Measurements from ENCODE around the gene ATP4B.

Gene ATP4B

DNA sequence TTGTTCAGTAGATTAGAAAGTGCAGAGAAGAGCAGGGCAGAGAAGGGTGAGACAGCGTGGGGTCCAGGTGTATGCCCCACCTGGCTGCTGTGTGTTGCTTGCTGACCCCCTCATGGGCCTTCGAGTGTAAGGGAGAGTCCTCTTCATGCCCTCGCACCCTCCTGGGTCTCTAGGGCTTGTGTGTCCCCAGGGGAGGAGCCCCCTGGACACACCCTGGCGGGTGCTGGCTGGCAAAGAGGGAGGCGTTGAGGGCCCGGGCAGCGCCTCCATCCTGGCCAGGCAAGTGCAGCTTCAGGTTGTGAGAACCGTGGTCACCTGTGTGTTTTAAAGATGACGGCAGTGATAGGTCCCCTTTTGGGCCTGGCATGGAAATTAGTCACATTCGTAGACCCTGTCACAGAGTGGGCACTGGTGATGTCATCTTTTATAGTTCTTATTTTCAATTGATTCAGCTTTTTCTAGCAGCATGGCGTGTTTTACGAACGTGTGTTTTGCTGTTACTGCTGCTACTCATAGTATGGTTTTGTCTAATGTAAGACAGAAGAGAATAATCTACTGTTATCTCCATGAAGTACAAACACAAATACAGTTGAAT lies 54.8 kb downstream of the ATP4B start (continued):
- TF ChIP-seq ATF2 (tag by site-specific recombination; IDR thresholded peaks at IDR 0.05; ENCODE audit: low read depth): peak; percentile 80

GRCh38 chr13:113602291-113602988 lies 55.6 kb downstream of the ATP4B start:
- peaks cover 0 to 80% of the 10 kb centered on the region in 2 experiments; a peak in 2 of 3 replicates for H3K36me3 ChIP-seq (ENCODE audit: control insufficient read depth in 2 of 2, insufficient read depth in 1 of 2, low read length in 2 of 2)
- CTCF ChIA-PET: no interaction called here

DNA sequence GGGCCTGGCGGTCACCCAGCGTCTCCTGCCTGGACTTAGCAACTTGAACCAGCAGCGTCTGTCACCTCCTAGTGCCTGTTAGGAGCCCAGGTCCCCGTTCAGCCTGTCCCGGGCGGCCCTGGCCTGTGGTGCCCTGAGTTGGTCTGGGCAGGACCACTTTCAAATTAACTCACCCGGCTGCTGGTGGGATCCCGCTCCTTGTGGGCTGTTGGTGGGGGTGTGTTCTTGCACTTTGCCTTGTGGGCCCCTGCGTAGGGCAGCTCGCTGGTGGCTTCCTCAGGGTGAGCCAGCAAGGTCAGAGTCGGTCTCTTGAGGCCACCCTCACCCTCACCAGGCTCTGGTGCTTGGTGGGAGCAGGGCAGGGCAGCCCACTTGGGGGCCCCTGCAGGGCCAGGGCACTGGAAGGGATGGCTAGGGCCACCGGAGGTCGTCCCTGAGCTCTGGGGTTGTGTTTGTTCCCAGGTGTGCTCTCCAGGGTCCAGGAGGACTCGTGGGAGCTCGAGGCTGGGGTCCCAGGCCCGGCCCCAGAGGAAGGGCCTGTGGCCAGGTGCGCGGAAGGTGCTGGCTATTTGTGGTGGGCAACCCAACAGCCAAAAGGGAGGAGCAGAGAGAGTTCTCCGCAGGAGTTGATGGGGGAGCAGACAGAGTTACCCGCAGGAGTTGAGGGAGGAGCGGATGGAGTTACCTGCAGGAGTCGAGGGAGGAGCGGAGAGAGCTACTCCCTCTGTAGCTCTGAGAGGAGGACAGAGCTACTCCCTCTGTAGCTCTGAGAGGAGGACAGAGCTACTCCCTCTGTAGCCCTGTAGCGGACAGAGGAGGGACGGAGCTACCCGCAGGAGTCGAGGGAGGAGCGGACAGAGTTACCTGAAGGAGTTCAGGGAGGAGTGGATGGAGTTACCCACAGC lies 56.6 kb downstream of the ATP4B start:
- Histone ChIP-seq H3K4me3 (ENCODE audit: low read depth, low read length) (no peak overlapping the region), H3K36me3 (ENCODE audit: control insufficient read depth in 2 of 2, insufficient read depth in 1 of 2, low read length in 2 of 2) (peaks cover 0 to 79% of the 10 kb centered on the region in 2 experiments; a peak in 2 of 3 replicates), H3K27ac (ENCODE audit: extremely low read depth, low read depth, low read length) (no peak overlapping the region), H3K9me3 (ENCODE audit: control insufficient read depth, insufficient read depth, low read depth, low read length) (no peaks in the 10 kb centered on the region), H3K4me1 (ENCODE audit: control insufficient read depth, insufficient read depth, low read length) (no peaks in the 10 kb centered on the region; the same call in 1 of the 2 replicates)
- ChIA-PET CTCF (no interaction called here), POLR2A (no interaction called here)
- TF ChIP-seq ZNF394 (tag by site-specific recombination; IDR thresholded peaks at IDR 0.05; ENCODE audit: borderline replicate concordance) (peak; percentile 67; the same call in 1 of the 2 replicates), KLF7 (tag by site-specific recombination; IDR thresholded peaks at IDR 0.05; ENCODE audit: borderline replicate concordance) (no peak), WT1 (tag by site-specific recombination; IDR thresholded peaks at IDR 0.05) (peak; percentile 93), SP2 (tag by site-specific recombination; IDR thresholded peaks at IDR 0.05) (no peak), ZNF645 (tag by site-specific recombination; IDR thresholded peaks at IDR 0.05) (no peak), ZNF37A (tag by site-specific recombination; IDR thresholded peaks at IDR 0.05) (no peak), ZBTB26 (tag by site-specific recombination; optimal IDR thresholded peaks at IDR 0.05) (no peak)
- TF ChIP-seq, protein P1, sequence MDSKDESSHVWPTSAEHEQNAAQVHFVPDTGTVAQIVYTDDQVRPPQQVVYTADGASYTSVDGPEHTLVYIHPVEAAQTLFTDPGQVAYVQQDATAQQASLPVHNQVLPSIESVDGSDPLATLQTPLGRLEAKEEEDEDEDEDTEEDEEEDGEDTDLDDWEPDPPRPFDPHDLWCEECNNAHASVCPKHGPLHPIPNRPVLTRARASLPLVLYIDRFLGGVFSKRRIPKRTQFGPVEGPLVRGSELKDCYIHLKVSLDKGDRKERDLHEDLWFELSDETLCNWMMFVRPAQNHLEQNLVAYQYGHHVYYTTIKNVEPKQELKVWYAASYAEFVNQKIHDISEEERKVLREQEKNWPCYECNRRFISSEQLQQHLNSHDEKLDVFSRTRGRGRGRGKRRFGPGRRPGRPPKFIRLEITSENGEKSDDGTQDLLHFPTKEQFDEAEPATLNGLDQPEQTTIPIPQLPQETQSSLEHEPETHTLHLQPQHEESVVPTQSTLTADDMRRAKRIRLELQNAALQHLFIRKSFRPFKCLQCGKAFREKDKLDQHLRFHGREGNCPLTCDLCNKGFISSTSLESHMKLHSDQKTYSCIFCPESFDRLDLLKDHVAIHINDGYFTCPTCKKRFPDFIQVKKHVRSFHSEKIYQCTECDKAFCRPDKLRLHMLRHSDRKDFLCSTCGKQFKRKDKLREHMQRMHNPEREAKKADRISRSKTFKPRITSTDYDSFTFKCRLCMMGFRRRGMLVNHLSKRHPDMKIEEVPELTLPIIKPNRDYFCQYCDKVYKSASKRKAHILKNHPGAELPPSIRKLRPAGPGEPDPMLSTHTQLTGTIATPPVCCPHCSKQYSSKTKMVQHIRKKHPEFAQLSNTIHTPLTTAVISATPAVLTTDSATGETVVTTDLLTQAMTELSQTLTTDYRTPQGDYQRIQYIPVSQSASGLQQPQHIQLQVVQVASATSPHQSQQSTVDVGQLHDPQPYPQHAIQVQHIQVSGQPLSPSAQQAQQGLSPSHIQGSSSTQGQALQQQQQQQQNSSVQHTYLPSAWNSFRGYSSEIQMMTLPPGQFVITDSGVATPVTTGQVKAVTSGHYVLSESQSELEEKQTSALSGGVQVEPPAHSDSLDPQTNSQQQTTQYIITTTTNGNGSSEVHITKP (tag by site-specific recombination; IDR thresholded peaks at IDR 0.05): no peak
- TF ChIP-seq, protein P2, sequence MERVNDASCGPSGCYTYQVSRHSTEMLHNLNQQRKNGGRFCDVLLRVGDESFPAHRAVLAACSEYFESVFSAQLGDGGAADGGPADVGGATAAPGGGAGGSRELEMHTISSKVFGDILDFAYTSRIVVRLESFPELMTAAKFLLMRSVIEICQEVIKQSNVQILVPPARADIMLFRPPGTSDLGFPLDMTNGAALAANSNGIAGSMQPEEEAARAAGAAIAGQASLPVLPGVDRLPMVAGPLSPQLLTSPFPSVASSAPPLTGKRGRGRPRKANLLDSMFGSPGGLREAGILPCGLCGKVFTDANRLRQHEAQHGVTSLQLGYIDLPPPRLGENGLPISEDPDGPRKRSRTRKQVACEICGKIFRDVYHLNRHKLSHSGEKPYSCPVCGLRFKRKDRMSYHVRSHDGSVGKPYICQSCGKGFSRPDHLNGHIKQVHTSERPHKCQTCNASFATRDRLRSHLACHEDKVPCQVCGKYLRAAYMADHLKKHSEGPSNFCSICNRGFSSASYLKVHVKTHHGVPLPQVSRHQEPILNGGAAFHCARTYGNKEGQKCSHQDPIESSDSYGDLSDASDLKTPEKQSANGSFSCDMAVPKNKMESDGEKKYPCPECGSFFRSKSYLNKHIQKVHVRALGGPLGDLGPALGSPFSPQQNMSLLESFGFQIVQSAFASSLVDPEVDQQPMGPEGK (tag by site-specific recombination; IDR thresholded peaks at IDR 0.05): no peak

More at GRCh38 chr13:113602291-113602988, 55.6 kb downstream of the ATP4B start:
- no peak overlapping the region for H3K4me3 ChIP-seq (ENCODE audit: low read depth, low read length)
- no peak overlapping the region for H3K27ac ChIP-seq (ENCODE audit: extremely low read depth, low read depth, low read length)
- no peaks in the 10 kb centered on the region; the same call in 1 of the 2 replicates for H3K4me1 ChIP-seq (ENCODE audit: control insufficient read depth, insufficient read depth, low read length)
- no peaks in the 10 kb centered on the region for H3K9me3 ChIP-seq (ENCODE audit: control insufficient read depth, insufficient read depth, low read depth, low read length)
- POLR2A ChIA-PET: interaction anchor here (0.6 kb wide), 1 partner anchor 15 kb away, joined by 3 read pairs; no protein-coding TSS in a partner anchor
- no peak for TF ChIP-seq ZNF624 (tag by site-specific recombination; IDR thresholded peaks at IDR 0.05)
- TF ChIP-seq, protein P1 (tag by site-specific recombination; IDR thresholded peaks at IDR 0.05): peak; percentile 87
